Adrenal gland (tissue), 12 donors: ENCODE measurements around the gene RPL5. TPM values are rescaled to one million over a fixed set of nuclear protein-coding genes. Genes with fewer than 3 reads are reported as not detected.

Experiments used
- DNase-seq, 7 donors: peaks; one replicate each; pipeline ENCODE4 v3.0.0-alpha.2; 2019 to 2020
- H3K27ac ChIP-seq, 5 donors: fragments of 200-600 bp; sonication (generic) in 4 of 5; 1 replicate in 3 of 5; 2 replicates in 2 of 5; pipeline versions ENCODE4 v1.5.1 to v1.8.0; 2016 to 2020; ENCODE audit warnings: mild to moderate bottlenecking in 1 of 5
- H3K27me3 ChIP-seq: fragments of 200-600 bp; 2 replicates; pipeline ENCODE4 v1.8.0; 2021
- H3K36me3 ChIP-seq, 2 donors: fragments of 200-600 bp; replicated peaks in 1 of 2; 1 replicate in 1 of 2; 2 replicates in 1 of 2; pipeline versions ENCODE4 v1.5.1 to v1.8.0; 2018 to 2022
- H3K4me1 ChIP-seq, 2 donors: fragments of 200-600 bp; replicated peaks in 1 of 2; 1 replicate in 1 of 2; 2 replicates in 1 of 2; pipeline versions ENCODE4 v1.5.1 to v1.8.0; 2018 to 2021
- H3K4me3 ChIP-seq, 4 donors: fragments of 200-600 bp; sonication (generic) in 3 of 4; one replicate each; pipeline ENCODE4 v1.5.1; 2016 to 2018
- H3K9me3 ChIP-seq, 3 donors: fragments of 200-600 bp; sonication (generic) in 1 of 3; replicated peaks in 1 of 3; 1 replicate in 2 of 3; 2 replicates in 1 of 3; pipeline versions ENCODE4 v1.5.1 to v1.8.0; 2016 to 2021
- CTCF ChIP-seq, 6 experiments: fragments of 450-650 bp in 4 of 6; fragments of 200-600 bp in 2 of 6; sonication (generic) in 1 of 6; IDR thresholded peaks; 1 replicate in 5 of 6; 2 replicates in 1 of 6; pipeline versions ENCODE4 v1.5.1 to v1.8.0; 2016 to 2021; ENCODE audit warnings: antibody characterized with exemption in 6 of 6, mild to moderate bottlenecking in 2 of 6, moderate library complexity in 1 of 6
- POLR2A ChIP-seq, 2 donors: fragments of 450-650 bp; IDR thresholded peaks; one replicate each; pipeline ENCODE4 v1.6.1; 2017; ENCODE audit warnings: antibody characterized with exemption in 2 of 2, mild to moderate bottlenecking in 2 of 2, moderate library complexity in 1 of 2
- whole genome bisulfite sequencing, 4 donors: extraction: QIAGEN DNeasy Blood & Tissue Kit in 2 of 4; methylation state at CpG; one replicate each; pipeline versions ENCODE4 v1.1.5 to v1.1.7; 2013 to 2017; 5-methylcytosine and 5-hydroxymethylcytosine counted together
- intact Hi-C, 2 donors: fragments of 100-400 bp; cut with DNase I; formaldehyde crosslinking; loops; one replicate each; pipeline versions ENCODE4 v1.14.1 to v1.15.0; 2022 to 2023
- polyA plus RNA-seq, 3 donors: library from polyadenylated mRNA; stranded (reverse); fragments of 200-250 nt in 2 of 3; fragments of 350-450 nt in 1 of 3; fragmentation: Illumina TruSeq in 1 of 3; extraction: RNeasy Lipid Tissue Mini Kit (QIAGEN cat#74804) in 1 of 3; gene quantifications; one replicate each; pipeline ENCODE4 v1.2.3, GENCODE V29; 2013 to 2014
- small RNA-seq, 2 donors: library from RNA; depleted of rRNA; stranded (forward); fragments of <200 nt; gene quantifications; one replicate each; pipeline ENCODE3, GENCODE V24; 2016
- total RNA-seq, 9 donors: library from RNA; depleted of rRNA in 4 of 9; stranded (reverse); fragments of >200 nt in 4 of 9; fragments of 120-200 nt in 1 of 9; fragmentation: NEBNext Ultra II Directional in 1 of 9; extraction: Animal tissue kit (Norgen Biotek cat#: 25700) in 1 of 9; gene quantifications; one replicate each; pipeline versions ENCODE4 v1.1.0 to v1.2.4, GENCODE V29; 2013 to 2023
- donor health status: healthy with polysubstance abuse.
- donor health status: Bipolar disorder and iron deficiency.
- donor health status: DM: yes; HTN: yes; CAD: no.
- donor health status: DM: no; HTN: no; CAD: no.
- donor health status: DM: no; HTN: no; CAD: no.
- donor health status: DM: yes; HTN: yes; CAD: no.

The RPL5 gene
- total and polyA plus RNA-seq, 12 donors = 659 to 5,145 (median 1,306) TPM

DNA sequence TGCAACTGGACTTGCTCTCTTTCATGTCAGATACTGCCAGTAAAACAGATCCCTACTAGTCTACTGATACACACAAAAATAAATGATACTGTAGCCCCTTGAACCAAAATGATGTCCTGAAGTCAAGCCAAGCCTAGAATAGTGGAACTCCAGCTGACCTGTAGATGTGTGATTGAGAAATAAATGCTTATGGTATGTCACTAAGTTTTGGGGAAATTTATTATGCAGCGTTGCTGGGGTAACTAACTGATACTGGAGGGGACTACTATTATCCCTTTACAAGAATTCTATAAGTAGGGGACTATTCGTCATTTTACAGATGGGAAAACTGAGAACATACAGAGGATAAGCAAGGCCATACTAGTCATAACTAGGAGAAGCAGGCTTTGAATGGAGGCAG is 55.6 kb downstream of the RPL5 start:
- Histone ChIP-seq H3K27ac (no peak overlapping the region), H3K27me3 (no peaks in the 10 kb centered on the region), H3K4me1 (no peaks in the 10 kb centered on the region), H3K36me3 (no peaks in the 10 kb centered on the region), H3K4me3 (no peak overlapping the region), H3K9me3 (no peaks in the 10 kb centered on the region)
- TF ChIP-seq CTCF (IDR thresholded peaks at IDR 0.05) (no peak), POLR2A (IDR thresholded peaks at IDR 0.05) (no peak)
- 78 to 89% (median 84%) methylated on average over 2 of the region's 2 CpGs for WGBS, 4 donors
- DNase-seq = no peak
- intact Hi-C loops = no loop called here

Small RNA genes lying within 50 kb of the gene (small RNA-seq; reads per million reads assigned to genes)
- gene RF00432 (0 reads per million in 2 donors), gene SNORA66 (12.2 to 48.7 reads per million in 2 donors), gene SNORD21 (0 reads per million in 2 donors)

Other genes starting within 250 kb of the RPL5 start
- gene EVI5, start 46.9 kb upstream of the RPL5 start, total RNA-seq = 10 to 100 TPM; 33.0 to 63.1 (median 48.9) TPM
- 10 to 100 TPM in 1 of 3 donors, 1 to 10 TPM in 2; 3.6 to 16.4 (median 8.8) TPM for gene EVI5, start 46.9 kb upstream of the RPL5 start, polyA plus RNA-seq
- 10 to 100 TPM in 1 of 9 donors, 1 to 10 TPM in 7, under 1 TPM in 1; 0.91 to 10.2 (median 3.1) TPM for gene DIPK1A, start 129.4 kb downstream of the RPL5 start, total RNA-seq
- gene DIPK1A, start 129.4 kb downstream of the RPL5 start, polyA plus RNA-seq = 1 to 10 TPM; 1.4 to 5.0 (median 1.7) TPM
- gene MTF2, start 247.2 kb downstream of the RPL5 start, total RNA-seq = 10 to 100 TPM in 7 of 9 donors, 1 to 10 TPM in 2; 4.6 to 62.7 (median 23.4) TPM
- gene MTF2, start 247.2 kb downstream of the RPL5 start, polyA plus RNA-seq = 10 to 100 TPM; 14.1 to 21.2 (median 17.7) TPM